CD14-positive monocyte (primary cell): Measurements from ENCODE around the gene SZT2. TPM values are rescaled to one million over a fixed set of nuclear protein-coding genes. Genes with fewer than 3 reads are reported as not detected.
A peak's percentile ranks its signal among the peaks of the same experiment; 100 is the strongest.

ENCODE experiments used
- DNase-seq, 3 donors: peaks; one replicate each; pipeline ENCODE4 v3.0.0-alpha.2; 2011 to 2022
- H2AFZ ChIP-seq: 2 replicates; pipeline ENCODE4 v1.6.0; 2012; ENCODE audit warnings: mild to moderate bottlenecking, low read depth, low read length, inconsistent platforms; ENCODE audit not compliant: insufficient read depth, poor library complexity, severe bottlenecking
- H3K27ac ChIP-seq, 2 donors: 1 replicate in 1 of 2; 2 replicates in 1 of 2; pipeline ENCODE4 v1.5.1; 2012 to 2013; ENCODE audit warnings: low read length in 2 of 2, control low read depth in 1 of 2, inconsistent platforms in 1 of 2, low read depth in 1 of 2, mild to moderate bottlenecking in 1 of 2
- H3K27me3 ChIP-seq, 2 donors: one replicate each; pipeline versions ENCODE4 v1.6.0 to v1.6.1; 2011 to 2013; ENCODE audit warnings: low read length in 2 of 2; ENCODE audit not compliant: control insufficient read depth in 2 of 2, insufficient read depth in 2 of 2
- H3K36me3 ChIP-seq, 2 donors: replicated peaks in 1 of 2; 1 replicate in 1 of 2; 2 replicates in 1 of 2; pipeline versions ENCODE4 v1.5.1 to v1.6.1; 2012 to 2013; ENCODE audit warnings: low read length in 2 of 2, control low read depth in 1 of 2, inconsistent platforms in 1 of 2, mild to moderate bottlenecking in 1 of 2; ENCODE audit not compliant: insufficient read depth in 2 of 2, control insufficient read depth in 1 of 2
- H3K4me1 ChIP-seq, 2 donors: 1 replicate in 1 of 2; 2 replicates in 1 of 2; pipeline versions ENCODE4 v1.5.1 to v1.6.1; 2012 to 2013; ENCODE audit warnings: low read length in 2 of 2, control low read depth in 1 of 2, inconsistent platforms in 1 of 2, mild to moderate bottlenecking in 1 of 2, moderate library complexity in 1 of 2; ENCODE audit not compliant: insufficient read depth in 2 of 2, control insufficient read depth in 1 of 2
- H3K4me2 ChIP-seq: replicated peaks from 2 replicates; pipeline ENCODE3; 2012; ENCODE audit warnings: low read length, moderate library complexity, mild to moderate bottlenecking; ENCODE audit not compliant: poor library complexity, severe bottlenecking; ENCODE audit errors: extremely low read depth
- H3K4me3 ChIP-seq, 3 experiments: fragments of 200-600 bp in 1 of 3; sonication (generic) in 1 of 3; replicated peaks in 1 of 3; 1 replicate in 2 of 3; 2 replicates in 1 of 3; pipeline ENCODE4 v1.5.1; 2011 to 2013; ENCODE audit warnings: low read length in 3 of 3, mild to moderate bottlenecking in 3 of 3, control low read depth in 2 of 3, low read depth in 2 of 3, inconsistent platforms in 1 of 3, moderate library complexity in 1 of 3
- H3K79me2 ChIP-seq: 2 replicates; pipeline ENCODE4 v1.6.0; 2012; ENCODE audit warnings: mild to moderate bottlenecking, control low read depth, inconsistent platforms, low read length, moderate library complexity; ENCODE audit not compliant: insufficient read depth
- H3K9ac ChIP-seq: 2 replicates; pipeline ENCODE4 v1.6.0; 2017; ENCODE audit warnings: low read length, mild to moderate bottlenecking; ENCODE audit not compliant: insufficient read depth, poor library complexity, severe bottlenecking
- H3K9me3 ChIP-seq, 2 donors: replicated peaks in 1 of 2; 1 replicate in 1 of 2; 2 replicates in 1 of 2; pipeline versions ENCODE4 v1.5.1 to v1.6.1; 2012 to 2013; ENCODE audit warnings: low read length in 2 of 2, control low read depth in 1 of 2; ENCODE audit not compliant: control insufficient read depth in 1 of 2, insufficient read depth in 1 of 2
- H4K20me1 ChIP-seq: 2 replicates; pipeline ENCODE4 v1.6.0; 2012; ENCODE audit warnings: mild to moderate bottlenecking, low read length, control low read depth, moderate library complexity; ENCODE audit not compliant: insufficient read depth
- H3K27ac Mint-ChIP-seq, 7 donors: one replicate each; pipeline ENCODE4 v1.8.0; 2020; ENCODE audit warnings: mild to moderate bottlenecking in 7 of 7, mixed read lengths in 7 of 7, moderate library complexity in 6 of 7, inconsistent platforms in 2 of 7
- H3K27me3 Mint-ChIP-seq, 3 donors: one replicate each; pipeline ENCODE4 v1.8.0; 2021 to 2022; ENCODE audit warnings: low read depth in 3 of 3, mild to moderate bottlenecking in 3 of 3, mixed read lengths in 3 of 3, moderate library complexity in 3 of 3, inconsistent platforms in 1 of 3
- H3K36me3 Mint-ChIP-seq, 2 donors: one replicate each; pipeline ENCODE4 v1.8.0; 2020; ENCODE audit warnings: mixed read lengths in 2 of 2, inconsistent platforms in 1 of 2, mild to moderate bottlenecking in 1 of 2
- H3K4me1 Mint-ChIP-seq: one replicate; pipeline ENCODE4 v1.8.0; 2020; ENCODE audit warnings: mild to moderate bottlenecking, mixed read lengths
- H3K4me3 Mint-ChIP-seq, 2 donors: one replicate each; pipeline ENCODE4 v1.8.0; 2020; ENCODE audit warnings: mild to moderate bottlenecking in 2 of 2, mixed read lengths in 2 of 2, moderate library complexity in 1 of 2
- H3K9me3 Mint-ChIP-seq, 7 donors: one replicate each; pipeline ENCODE4 v1.8.0; 2020 to 2022; ENCODE audit warnings: mixed read lengths in 7 of 7, mild to moderate bottlenecking in 6 of 7, moderate library complexity in 6 of 7, inconsistent platforms in 2 of 7
- CTCF ChIP-seq: fragments of 200-600 bp; IDR thresholded peaks from one replicate; pipeline ENCODE4 v1.8.0; 2022; ENCODE audit warnings: antibody characterized with exemption, mild to moderate bottlenecking
- WGBS: methylation state at CpG from one replicate; pipeline ENCODE4 v1.1.5; 2013; ENCODE audit warnings: missing lambda C conversion rate; ENCODE audit not compliant: insufficient coverage; 5-methylcytosine and 5-hydroxymethylcytosine counted together
- intact Hi-C, 2 donors: fragments of 100-400 bp; cut with micrococcal nuclease; formaldehyde crosslinking; loops; one replicate each; pipeline versions ENCODE4 v1.15.0 to v1.15.1; 2023
- polyA plus RNA-seq, 3 donors: library from polyadenylated mRNA; depleted of rRNA in 1 of 3; unstranded in 2 of 3; stranded (reverse) in 1 of 3; fragments of 300-500 nt in 2 of 3; fragments of >200 nt in 1 of 3; fragmentation: Illumina TruSeq in 2 of 3; gene quantifications; 1 replicate in 2 of 3; 2 replicates in 1 of 3; pipeline ENCODE4 v1.2.3, GENCODE V29; 2012 to 2021

The SZT2 gene
- polyA plus RNA-seq, 3 donors: 2.4 to 29.9 (median 2.6) TPM

GRCh38 chr1:43438576-43438952, 48.9 kb downstream of the SZT2 start:
- Histone ChIP-seq H3K79me2 (no peaks in the 10 kb centered on the region), H3K27ac (no peak overlapping the region), H2AFZ (no peak overlapping the region), H3K9ac (no peak overlapping the region), H3K4me3 (no peak overlapping the region), H3K4me1 (no peaks in the 10 kb centered on the region), H3K4me2 (no peak overlapping the region), H3K36me3 (peaks cover 82 to 100% of the 10 kb centered on the region in 2 donors), H3K9me3 (no peaks in the 10 kb centered on the region), H4K20me1 (no peaks in the 10 kb centered on the region), H3K27me3 (no peaks in the 10 kb centered on the region)
- TF ChIP-seq CTCF: no peak
- Mint-ChIP-seq H3K9me3 (peaks cover 0 to 2% (median 0%) of the 10 kb centered on the region in 7 donors), H3K4me1 (no peaks in the 10 kb centered on the region), H3K27ac (peak overlapping the region in 3 of 7 donors; percentile 26 to 47 (median 36)), H3K36me3 (peaks cover 91 to 92% of the 10 kb centered on the region in 2 donors), H3K4me3 (no peak overlapping the region), H3K27me3 (peaks cover 0 to 3% (median 2%) of the 10 kb centered on the region in 3 donors)
- WGBS: 99% methylated on average over 8 of the region's 8 CpGs
- intact Hi-C loops: no loop called here
- DNase-seq: no peak

GRCh38 chr1:43438953-43439581, 49.4 kb downstream of the SZT2 start:
- no peak for DNase-seq
- Histone ChIP-seq H3K9ac (no peak overlapping the region), H3K4me3 (no peak overlapping the region), H3K4me1 (no peaks in the 10 kb centered on the region), H4K20me1 (no peaks in the 10 kb centered on the region), H3K9me3 (no peaks in the 10 kb centered on the region), H3K4me2 (no peak overlapping the region), H3K79me2 (no peaks in the 10 kb centered on the region), H3K27me3 (no peaks in the 10 kb centered on the region), H3K36me3 (peaks cover 82 to 100% of the 10 kb centered on the region in 2 donors), H2AFZ (no peak overlapping the region), H3K27ac (no peak overlapping the region)
- H3K9me3 Mint-ChIP-seq: peaks cover 0 to 2% (median 0%) of the 10 kb centered on the region in 7 donors
- peaks cover 0 to 3% (median 0%) of the 10 kb centered on the region in 3 donors for H3K27me3 Mint-ChIP-seq
- peak overlapping the region in 3 of 7 donors; percentile 26 to 47 (median 43) for H3K27ac Mint-ChIP-seq
- intact Hi-C loops: no loop called here
- 96% methylated on average over 9 of the region's 10 CpGs for WGBS
- peaks cover 91 to 93% of the 10 kb centered on the region in 2 donors for H3K36me3 Mint-ChIP-seq
- no peak overlapping the region for H3K4me3 Mint-ChIP-seq
- H3K4me1 Mint-ChIP-seq: no peaks in the 10 kb centered on the region
- no peak for TF ChIP-seq CTCF
